Heart left ventricle (tissue), 13 donors: ENCODE results near the gene ERBB4.

Experiments used
- POLR2A ChIP-seq, 2 donors: fragments of 450-650 bp; IDR thresholded peaks; one replicate each; pipeline ENCODE4 v1.6.1; 2017; ENCODE audit warnings: antibody characterized with exemption in 2 of 2, mild to moderate bottlenecking in 2 of 2, moderate library complexity in 2 of 2
- TF ChIP-seq, protein P1 (sequence below), 12 donors: fragments of 200-600 bp; sonication (generic) in 4 of 12; IDR thresholded peaks; one replicate each; pipeline versions ENCODE4 v1.5.0 to v1.8.0; 2018 to 2022; ENCODE audit warnings: antibody characterized with exemption in 12 of 12, mild to moderate bottlenecking in 5 of 12
- donor health status: ischemic (EF 13 %, LVEDD 7.1; RV severe dilation, severe dysfunction).
- donor health status: DM: no; HTN: yes; CAD: no.
- donor health status: DM: no; HTN: no; CAD: no.
- donor health status: ischemic (EF 25% LVEDD 6.9; RV normal size, moderate dysfunction).
- donor health status: ischemic (EF 25% LVEDD 5.7; RV mildly dilated, moderate dysfunction).
- donor health status: ischemic (EF 35%, LVEDD 5.7; RV mildly dilated, moderate dysfunction).
- donor health status: nonischemic (EF 11% LVEDD 7.7; RV severe dilation, severe dysfunction).
- donor health status: DM: yes; HTN: yes; CAD: no.
- donor health status: PGD.
- donor health status: ischemic (EF 29% LVEDD 5.4; RV normal size, mild dysfunction).
- donor health status: nonischemic (EF 23%, LVEDD 6.1; RV moderate dilation, normal function).

DNA sequence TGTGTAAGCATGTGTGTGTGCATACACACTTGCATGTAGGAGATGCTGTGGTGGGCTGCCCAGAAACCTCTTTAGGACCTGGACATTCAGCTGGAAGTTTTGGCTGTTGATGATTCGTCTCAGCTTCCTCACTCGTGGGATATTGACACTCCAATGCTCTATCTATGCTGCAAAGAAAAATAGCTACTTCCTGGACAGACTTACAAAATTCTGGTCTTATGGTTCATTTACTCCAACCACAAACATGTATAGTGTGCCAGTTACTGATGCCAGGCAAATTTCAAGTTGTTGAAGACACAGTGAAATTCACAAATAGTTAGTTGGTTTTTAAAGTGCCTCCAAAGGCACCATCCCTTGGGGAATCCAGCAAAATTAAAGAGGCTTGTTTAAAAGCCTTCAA lies 1099.6 kb downstream of the ERBB4 start:
- TF ChIP-seq POLR2A (IDR thresholded peaks at IDR 0.05) = no peak
- TF ChIP-seq, protein P1, sequence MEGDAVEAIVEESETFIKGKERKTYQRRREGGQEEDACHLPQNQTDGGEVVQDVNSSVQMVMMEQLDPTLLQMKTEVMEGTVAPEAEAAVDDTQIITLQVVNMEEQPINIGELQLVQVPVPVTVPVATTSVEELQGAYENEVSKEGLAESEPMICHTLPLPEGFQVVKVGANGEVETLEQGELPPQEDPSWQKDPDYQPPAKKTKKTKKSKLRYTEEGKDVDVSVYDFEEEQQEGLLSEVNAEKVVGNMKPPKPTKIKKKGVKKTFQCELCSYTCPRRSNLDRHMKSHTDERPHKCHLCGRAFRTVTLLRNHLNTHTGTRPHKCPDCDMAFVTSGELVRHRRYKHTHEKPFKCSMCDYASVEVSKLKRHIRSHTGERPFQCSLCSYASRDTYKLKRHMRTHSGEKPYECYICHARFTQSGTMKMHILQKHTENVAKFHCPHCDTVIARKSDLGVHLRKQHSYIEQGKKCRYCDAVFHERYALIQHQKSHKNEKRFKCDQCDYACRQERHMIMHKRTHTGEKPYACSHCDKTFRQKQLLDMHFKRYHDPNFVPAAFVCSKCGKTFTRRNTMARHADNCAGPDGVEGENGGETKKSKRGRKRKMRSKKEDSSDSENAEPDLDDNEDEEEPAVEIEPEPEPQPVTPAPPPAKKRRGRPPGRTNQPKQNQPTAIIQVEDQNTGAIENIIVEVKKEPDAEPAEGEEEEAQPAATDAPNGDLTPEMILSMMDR (IDR thresholded peaks at IDR 0.05) = no peak
